Neuronal stem cell (in vitro differentiated cells): ENCODE results near the gene ZNF597.

Experiments used
- DNase-seq: peaks from one replicate; pipeline ENCODE4 v3.0.0-alpha.2; 2013; ENCODE audit warnings: low spot score
- H2AFZ ChIP-seq: one replicate; pipeline ENCODE4 v1.6.1; 2013; ENCODE audit warnings: mild to moderate bottlenecking, low read length, inconsistent platforms
- H2AK5ac ChIP-seq: 2 replicates; pipeline ENCODE4 v1.6.1; 2013; ENCODE audit warnings: low read depth, mild to moderate bottlenecking, inconsistent platforms, low read length, moderate library complexity, mixed read lengths
- H2BK120ac ChIP-seq: 2 replicates; pipeline ENCODE4 v1.6.1; 2013; ENCODE audit warnings: low read depth, mild to moderate bottlenecking, inconsistent platforms, low read length, moderate library complexity, mixed read lengths
- H2BK12ac ChIP-seq: one replicate; pipeline ENCODE4 v1.6.1; 2013; ENCODE audit warnings: low read length, inconsistent platforms
- H2BK15ac ChIP-seq: 2 replicates; pipeline ENCODE4 v1.6.1; 2013; ENCODE audit warnings: mild to moderate bottlenecking, low read length, inconsistent platforms, mixed read lengths
- H2BK5ac ChIP-seq: one replicate; pipeline ENCODE4 v1.6.1; 2013; ENCODE audit warnings: inconsistent platforms, mild to moderate bottlenecking, low read length, moderate library complexity
- H3K14ac ChIP-seq: one replicate; pipeline ENCODE4 v1.6.1; 2013; ENCODE audit warnings: low read length, inconsistent platforms
- H3K18ac ChIP-seq: 2 replicates; pipeline ENCODE4 v1.6.1; 2013; ENCODE audit warnings: low read length, inconsistent platforms
- H3K23ac ChIP-seq: 2 replicates; pipeline ENCODE4 v1.6.1; 2013; ENCODE audit warnings: low read depth, mild to moderate bottlenecking, mixed read lengths, low read length, inconsistent platforms; ENCODE audit not compliant: poor library complexity
- H3K27ac ChIP-seq: replicated peaks from 3 replicates; pipeline ENCODE4 v1.5.1; 2013; ENCODE audit warnings: low read length, inconsistent platforms
- H3K27me3 ChIP-seq, 3 experiments: 2 replicates each; pipeline ENCODE4 v1.6.1; 2013; ENCODE audit warnings: low read length in 3 of 3, mild to moderate bottlenecking in 2 of 3, inconsistent platforms in 1 of 3, low read depth in 1 of 3, mixed read lengths in 1 of 3, moderate library complexity in 1 of 3; ENCODE audit not compliant: control insufficient read depth in 3 of 3, insufficient read depth in 3 of 3
- H3K36me3 ChIP-seq, 2 donors: replicated peaks in 1 of 2; 2 replicates each; pipeline ENCODE4 v1.6.1; 2013; ENCODE audit warnings: low read length in 2 of 2; ENCODE audit not compliant: control insufficient read depth in 2 of 2, insufficient read depth in 2 of 2
- H3K4ac ChIP-seq: 2 replicates; pipeline ENCODE4 v1.6.1; 2013; ENCODE audit warnings: inconsistent platforms, mild to moderate bottlenecking, low read length, moderate library complexity
- H3K4me1 ChIP-seq, 2 donors: 1 replicate in 1 of 2; 2 replicates in 1 of 2; pipeline ENCODE4 v1.6.1; 2013; ENCODE audit warnings: low read length in 2 of 2, low read depth in 1 of 2; ENCODE audit not compliant: control insufficient read depth in 2 of 2, insufficient read depth in 1 of 2
- H3K4me2 ChIP-seq: one replicate; pipeline ENCODE4 v1.6.1; 2013; ENCODE audit warnings: mild to moderate bottlenecking, low read length, inconsistent platforms; ENCODE audit not compliant: insufficient read depth, poor library complexity, severe bottlenecking
- H3K4me3 ChIP-seq, 2 donors: 2 replicates each; pipeline ENCODE4 v1.5.1; 2013; ENCODE audit warnings: low read length in 2 of 2, mild to moderate bottlenecking in 2 of 2, inconsistent platforms in 1 of 2, moderate library complexity in 1 of 2
- H3K79me1 ChIP-seq: one replicate; pipeline ENCODE4 v1.6.1; 2013; ENCODE audit warnings: low read depth, mild to moderate bottlenecking, inconsistent platforms, low read length, moderate library complexity
- H3K9ac ChIP-seq: one replicate; pipeline ENCODE4 v1.6.1; 2013; ENCODE audit warnings: mild to moderate bottlenecking, low read depth, low read length, inconsistent platforms; ENCODE audit not compliant: poor library complexity
- H3K9me3 ChIP-seq, 2 donors: replicated peaks in 1 of 2; 2 replicates each; pipeline versions ENCODE3 to v1.6.1; 2013; ENCODE audit warnings: low read length in 2 of 2, mild to moderate bottlenecking in 2 of 2, inconsistent platforms in 1 of 2, low read depth in 1 of 2, mixed read lengths in 1 of 2, moderate library complexity in 1 of 2; ENCODE audit not compliant: control insufficient read depth in 2 of 2, insufficient read depth in 1 of 2
- H4K8ac ChIP-seq: one replicate; pipeline ENCODE4 v1.6.1; 2013; ENCODE audit warnings: low read depth, mild to moderate bottlenecking, inconsistent platforms, low read length, moderate library complexity
- H4K91ac ChIP-seq: one replicate; pipeline ENCODE4 v1.6.1; 2013; ENCODE audit warnings: low read length, low read depth, mild to moderate bottlenecking, inconsistent platforms; ENCODE audit not compliant: poor library complexity
- WGBS, 2 donors: extraction: QIAGEN DNeasy Blood & Tissue Kit; methylation state at CpG; one replicate each; pipeline ENCODE4 v1.1.7; 2013; ENCODE audit warnings: missing lambda C conversion rate in 2 of 2, mixed read lengths in 1 of 2; ENCODE audit not compliant: insufficient read length in 2 of 2, insufficient replicate concordance in 1 of 2; ENCODE audit errors: extremely low coverage in 2 of 2; 5-methylcytosine and 5-hydroxymethylcytosine counted together

Gene ZNF597

GRCh38 chr16:3461151-3461550 lies 17.8 kb upstream of the ZNF597 start:
- no peak overlapping the region for H2AFZ ChIP-seq
- peaks cover 2 to 24% of the 10 kb centered on the region in 2 donors for H3K36me3 ChIP-seq
- H3K79me1 ChIP-seq: peaks cover 5% of the 10 kb centered on the region
- H2AK5ac ChIP-seq: no peak overlapping the region
- H4K91ac ChIP-seq: no peak overlapping the region
- WGBS, 2 donors: no CpG with 5 or more reads among the region's 8 CpGs
- no peak overlapping the region for H4K8ac ChIP-seq
- H3K4ac ChIP-seq: no peak overlapping the region
- H3K4me1 ChIP-seq: peaks cover 17 to 21% of the 10 kb centered on the region in 2 donors
- H2BK5ac ChIP-seq: no peak overlapping the region
- H3K4me3 ChIP-seq: no peak overlapping the region
- H2BK12ac ChIP-seq: no peak overlapping the region
- H3K27me3 ChIP-seq: no peaks in the 10 kb centered on the region
- no peak overlapping the region for H2BK120ac ChIP-seq
- H3K4me2 ChIP-seq: no peak overlapping the region
- no peak overlapping the region for H3K18ac ChIP-seq
- no peak overlapping the region for H2BK15ac ChIP-seq
- H3K14ac ChIP-seq: no peak overlapping the region
- no peak overlapping the region for H3K23ac ChIP-seq
- H3K9ac ChIP-seq: no peak overlapping the region
- no peak for DNase-seq
- peak overlapping the region; percentile 13 for H3K27ac ChIP-seq
- peaks cover 0 to 2% of the 10 kb centered on the region in 2 donors for H3K9me3 ChIP-seq

GRCh38 chr16:3460585-3460984 lies 17.3 kb upstream of the ZNF597 start:
- Histone ChIP-seq H3K18ac (no peak overlapping the region), H3K36me3 (peaks cover 0 to 18% of the 10 kb centered on the region in 2 donors), H3K27me3 (no peaks in the 10 kb centered on the region), H2AK5ac (no peak overlapping the region), H3K4me2 (no peak overlapping the region), H3K4me3 (no peak overlapping the region), H2BK120ac (no peak overlapping the region), H4K8ac (no peak overlapping the region), H2AFZ (no peak overlapping the region), H2BK12ac (no peak overlapping the region), H3K14ac (no peak overlapping the region), H2BK15ac (no peak overlapping the region), H3K9ac (no peak overlapping the region), H3K23ac (no peak overlapping the region), H3K79me1 (peaks cover 5% of the 10 kb centered on the region), H3K4ac (no peak overlapping the region), H2BK5ac (no peak overlapping the region), H3K4me1 (peaks cover 17 to 21% of the 10 kb centered on the region in 2 donors), H4K91ac (no peak overlapping the region), H3K27ac (no peak overlapping the region), H3K9me3 (peaks cover 0 to 2% of the 10 kb centered on the region in 2 donors)
- no peak for DNase-seq
- no CpG with 5 or more reads among the region's 8 CpGs for WGBS, 2 donors

GRCh38 chr16:3460121-3460520 lies 16.8 kb upstream of the ZNF597 start:
- no peak overlapping the region for H3K9ac ChIP-seq
- no peak overlapping the region for H3K14ac ChIP-seq
- H2BK12ac ChIP-seq: no peak overlapping the region
- H3K27me3 ChIP-seq: no peaks in the 10 kb centered on the region
- H3K4ac ChIP-seq: no peak overlapping the region
- no peak overlapping the region for H2BK5ac ChIP-seq
- no peak overlapping the region for H2AFZ ChIP-seq
- H2AK5ac ChIP-seq: no peak overlapping the region
- H3K23ac ChIP-seq: no peak overlapping the region
- H3K36me3 ChIP-seq: peaks cover 0 to 14% of the 10 kb centered on the region in 2 donors
- H3K18ac ChIP-seq: no peak overlapping the region
- H3K79me1 ChIP-seq: peaks cover 4% of the 10 kb centered on the region
- peaks cover 17 to 21% of the 10 kb centered on the region in 2 donors for H3K4me1 ChIP-seq
- H4K8ac ChIP-seq: no peak overlapping the region
- WGBS, 2 donors: no CpG with 5 or more reads among the region's 7 CpGs
- no peak overlapping the region for H3K4me2 ChIP-seq
- H2BK120ac ChIP-seq: no peak overlapping the region
- H3K9me3 ChIP-seq: peaks cover 0 to 2% of the 10 kb centered on the region in 2 donors
- DNase-seq: no peak
- no peak overlapping the region for H4K91ac ChIP-seq
- H2BK15ac ChIP-seq: no peak overlapping the region
- no peak overlapping the region for H3K27ac ChIP-seq
- peak overlapping the region in 1 of 2 donors; percentile 77 for H3K4me3 ChIP-seq

GRCh38 chr16:3459401-3460090 lies 16.2 kb upstream of the ZNF597 start:
- no peaks in the 10 kb centered on the region for H3K27me3 ChIP-seq
- peaks cover 17 to 21% of the 10 kb centered on the region in 2 donors for H3K4me1 ChIP-seq
- no peak overlapping the region for H3K18ac ChIP-seq
- peaks cover 4% of the 10 kb centered on the region for H3K79me1 ChIP-seq
- H3K4me2 ChIP-seq: no peak overlapping the region
- no peak overlapping the region for H4K8ac ChIP-seq
- H2BK120ac ChIP-seq: no peak overlapping the region
- no peak overlapping the region for H2BK5ac ChIP-seq
- no peak overlapping the region for H4K91ac ChIP-seq
- H3K36me3 ChIP-seq: peaks cover 0 to 13% of the 10 kb centered on the region in 2 donors
- no peak overlapping the region for H3K4ac ChIP-seq
- no CpG with 5 or more reads among the region's 9 CpGs for WGBS, 2 donors
- no peak overlapping the region for H3K23ac ChIP-seq
- H3K9ac ChIP-seq: no peak overlapping the region
- DNase-seq: no peak
- peaks cover 0 to 2% of the 10 kb centered on the region in 2 donors for H3K9me3 ChIP-seq
- H3K27ac ChIP-seq: no peak overlapping the region
- H2BK15ac ChIP-seq: no peak overlapping the region
- no peak overlapping the region for H3K14ac ChIP-seq
- peak overlapping the region in 1 of 2 donors; percentile 77 for H3K4me3 ChIP-seq
- H2AFZ ChIP-seq: no peak overlapping the region
- no peak overlapping the region for H2AK5ac ChIP-seq
- no peak overlapping the region for H2BK12ac ChIP-seq
